Type B pancreatic cell (in vitro differentiated cells): Measurements from ENCODE around the gene MICALL2. TPM values are rescaled to one million over a fixed set of nuclear protein-coding genes. Genes with fewer than 3 reads are reported as not detected.

Source experiments
- DNase-seq: peaks from one replicate; pipeline ENCODE4 v3.0.0; 2021; ENCODE audit warnings: mixed read lengths; ENCODE audit not compliant: unreplicated experiment; ENCODE audit errors: extremely low spot score
- H3K27ac Mint-ChIP-seq: 2 replicates; pipeline ENCODE4 v1.8.0; 2021; ENCODE audit warnings: mild to moderate bottlenecking, mixed read lengths
- H3K27me3 Mint-ChIP-seq: 2 replicates; pipeline ENCODE4 v1.8.0; 2021; ENCODE audit warnings: mixed read lengths
- H3K36me3 Mint-ChIP-seq: 2 replicates; pipeline ENCODE4 v1.8.0; 2021; ENCODE audit warnings: mixed read lengths
- H3K4me1 Mint-ChIP-seq: one replicate; pipeline ENCODE4 v1.8.0; 2021; ENCODE audit warnings: mixed read lengths; ENCODE audit not compliant: unreplicated experiment
- H3K4me3 Mint-ChIP-seq: 2 replicates; pipeline ENCODE4 v1.8.0; 2021; ENCODE audit warnings: mild to moderate bottlenecking, mixed read lengths
- H3K9me3 Mint-ChIP-seq: 2 replicates; pipeline ENCODE4 v1.8.0; 2021; ENCODE audit warnings: mixed read lengths
- total RNA-seq: library from RNA; stranded (reverse); gene quantifications from 2 replicates; pipeline ENCODE4 v1.2.1, GENCODE V29; 2021; ENCODE audit warnings: low replicate concordance
- TF ChIP-seq, protein P1 (sequence below): fragments of 200-600 bp; sonication (generic); conservative IDR thresholded peaks from 2 replicates; pipeline ENCODE4 v1.5.0; 2021; ENCODE audit warnings: antibody characterized with exemption, mild to moderate bottlenecking

MICALL2 gene
- total RNA-seq, 1 donor from 2014 or later, result 12.3 TPM

DNA sequence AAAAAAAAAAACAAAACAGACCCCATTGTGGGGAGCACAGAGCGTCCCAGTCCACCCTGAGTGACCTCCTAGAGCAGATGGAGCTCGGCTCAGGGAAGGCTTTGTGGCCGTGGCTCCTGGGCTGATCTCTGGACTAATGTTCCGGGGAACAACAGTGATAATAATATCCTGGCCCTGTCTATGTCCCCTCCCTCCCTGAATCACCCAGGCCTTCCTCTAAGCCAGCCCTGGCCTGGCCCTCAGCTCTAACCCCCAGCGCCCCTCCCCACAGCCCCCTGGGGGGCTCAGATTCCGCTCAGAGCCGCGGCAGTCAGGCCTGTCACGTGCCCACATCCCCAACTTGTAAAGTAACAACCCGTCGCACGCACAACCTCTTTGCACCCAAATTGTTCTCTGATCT is 48.3 kb downstream of the MICALL2 start:
- no peak overlapping the region for H3K27ac Mint-ChIP-seq
- TF ChIP-seq, protein P1, sequence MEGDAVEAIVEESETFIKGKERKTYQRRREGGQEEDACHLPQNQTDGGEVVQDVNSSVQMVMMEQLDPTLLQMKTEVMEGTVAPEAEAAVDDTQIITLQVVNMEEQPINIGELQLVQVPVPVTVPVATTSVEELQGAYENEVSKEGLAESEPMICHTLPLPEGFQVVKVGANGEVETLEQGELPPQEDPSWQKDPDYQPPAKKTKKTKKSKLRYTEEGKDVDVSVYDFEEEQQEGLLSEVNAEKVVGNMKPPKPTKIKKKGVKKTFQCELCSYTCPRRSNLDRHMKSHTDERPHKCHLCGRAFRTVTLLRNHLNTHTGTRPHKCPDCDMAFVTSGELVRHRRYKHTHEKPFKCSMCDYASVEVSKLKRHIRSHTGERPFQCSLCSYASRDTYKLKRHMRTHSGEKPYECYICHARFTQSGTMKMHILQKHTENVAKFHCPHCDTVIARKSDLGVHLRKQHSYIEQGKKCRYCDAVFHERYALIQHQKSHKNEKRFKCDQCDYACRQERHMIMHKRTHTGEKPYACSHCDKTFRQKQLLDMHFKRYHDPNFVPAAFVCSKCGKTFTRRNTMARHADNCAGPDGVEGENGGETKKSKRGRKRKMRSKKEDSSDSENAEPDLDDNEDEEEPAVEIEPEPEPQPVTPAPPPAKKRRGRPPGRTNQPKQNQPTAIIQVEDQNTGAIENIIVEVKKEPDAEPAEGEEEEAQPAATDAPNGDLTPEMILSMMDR, result no peak
- H3K4me1 Mint-ChIP-seq, result no peaks in the 10 kb centered on the region
- H3K4me3 Mint-ChIP-seq, result no peak overlapping the region
- peaks cover 32% of the 10 kb centered on the region for H3K27me3 Mint-ChIP-seq
- H3K9me3 Mint-ChIP-seq, result no peaks in the 10 kb centered on the region
- H3K36me3 Mint-ChIP-seq, result no peaks in the 10 kb centered on the region
- peak; percentile 66 for DNase-seq

DNA sequence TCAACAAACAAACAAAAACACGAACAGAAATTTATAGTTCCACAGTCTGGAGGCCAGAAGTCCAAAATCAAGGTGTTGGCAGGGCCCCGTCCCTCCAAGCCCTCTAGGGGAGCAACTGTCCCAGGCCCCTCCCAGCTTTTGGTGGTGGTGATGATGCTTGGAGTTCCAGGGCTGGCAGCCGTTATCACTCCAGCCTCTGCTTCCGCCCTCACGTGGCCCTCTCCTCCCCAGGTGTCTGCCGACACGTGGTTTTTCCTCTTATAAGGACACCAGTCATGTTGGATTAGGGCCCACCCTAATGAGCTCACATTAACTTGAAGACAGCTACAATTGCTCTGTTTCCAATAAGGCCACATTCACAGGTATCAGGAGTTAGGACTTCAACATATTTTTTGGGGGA is 49.7 kb downstream of the MICALL2 start:
- H3K4me3 Mint-ChIP-seq, result no peak overlapping the region
- H3K4me1 Mint-ChIP-seq, result no peaks in the 10 kb centered on the region
- DNase-seq, result no peak
- H3K9me3 Mint-ChIP-seq, result no peaks in the 10 kb centered on the region
- H3K27me3 Mint-ChIP-seq, result peaks cover 40% of the 10 kb centered on the region
- H3K27ac Mint-ChIP-seq, result no peak overlapping the region
- H3K36me3 Mint-ChIP-seq, result no peaks in the 10 kb centered on the region
- TF ChIP-seq, protein P1, result no peak

DNA sequence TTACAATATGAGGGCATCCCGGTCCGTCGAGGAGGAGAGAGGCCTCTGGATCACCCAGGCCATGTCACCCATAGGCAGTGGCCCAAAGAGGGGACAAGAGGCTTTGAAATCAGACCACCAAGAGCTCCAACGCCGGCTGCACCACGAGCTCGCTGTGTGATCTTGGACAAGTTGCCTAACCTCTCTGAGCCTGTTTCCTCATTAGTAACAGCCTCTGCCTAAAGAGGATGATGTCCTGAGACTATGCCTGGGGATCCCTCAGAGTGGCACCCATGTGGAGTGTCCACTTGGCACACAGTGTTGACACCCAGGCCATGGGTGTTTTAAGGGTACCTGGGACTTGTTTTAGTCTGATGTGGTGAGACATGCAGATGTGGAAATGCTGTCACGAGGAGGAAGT is 50.8 kb downstream of the MICALL2 start:
- peaks cover 8% of the 10 kb centered on the region for H3K4me1 Mint-ChIP-seq
- H3K9me3 Mint-ChIP-seq, result no peaks in the 10 kb centered on the region
- TF ChIP-seq, protein P1, result no peak
- no peak overlapping the region for H3K27ac Mint-ChIP-seq
- no peak for DNase-seq
- H3K27me3 Mint-ChIP-seq, result peaks cover 51% of the 10 kb centered on the region
- H3K4me3 Mint-ChIP-seq, result no peak overlapping the region
- no peaks in the 10 kb centered on the region for H3K36me3 Mint-ChIP-seq

DNA sequence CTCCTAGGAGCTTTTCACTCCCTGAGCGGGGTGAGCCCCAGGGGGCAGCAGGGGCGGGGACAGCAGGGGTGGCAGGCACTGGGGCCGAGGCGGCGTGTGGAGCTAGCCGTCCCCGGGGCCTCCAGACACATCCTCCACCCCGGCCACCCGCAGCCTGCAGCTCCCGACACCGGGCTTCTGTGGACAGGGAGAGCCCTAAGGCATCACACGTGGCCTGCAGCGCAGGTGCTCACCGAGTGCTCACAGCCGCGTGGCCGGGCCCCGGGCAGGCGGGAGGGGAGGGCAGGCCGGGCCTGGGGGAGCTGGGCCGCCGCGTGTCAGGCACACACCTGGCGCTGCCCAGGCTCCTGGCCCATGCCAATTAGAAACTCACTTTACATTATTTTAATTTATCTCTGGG is 51.4 kb downstream of the MICALL2 start:
- Mint-ChIP-seq H3K9me3 (no peaks in the 10 kb centered on the region), H3K27me3 (peaks cover 51% of the 10 kb centered on the region)

DNA sequence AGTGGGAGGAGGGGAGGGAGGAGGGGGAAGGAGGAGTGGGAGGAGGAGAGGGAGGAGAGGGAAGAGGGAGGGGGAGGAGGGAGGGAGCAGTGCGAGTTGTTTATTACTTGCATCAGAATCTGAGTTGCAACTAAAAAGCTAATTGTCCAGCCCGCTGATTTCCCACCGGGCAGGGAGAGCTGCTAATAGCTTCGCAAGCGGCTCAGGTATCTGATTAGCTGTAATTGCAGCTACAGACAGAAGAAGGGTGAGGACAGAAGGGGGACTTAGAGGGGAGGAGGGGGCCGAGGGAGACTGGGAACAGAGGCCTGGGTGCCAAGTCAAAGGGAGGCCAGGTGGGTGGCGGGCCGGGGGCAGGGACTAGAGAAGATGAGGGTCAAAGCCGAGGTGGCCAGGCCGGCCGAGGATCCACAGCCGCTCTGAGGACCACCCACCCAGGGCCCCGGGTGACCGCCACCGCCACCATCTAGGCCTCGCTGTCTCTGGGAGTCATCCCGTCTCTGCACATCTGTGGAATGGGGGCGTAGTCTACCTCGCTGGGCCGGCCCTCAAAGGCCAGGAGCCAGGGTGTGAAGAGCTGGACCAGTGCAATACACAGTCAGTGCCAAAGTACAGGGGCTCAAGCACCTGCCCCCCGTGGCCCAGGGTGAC is 54.2 kb downstream of the MICALL2 start:
- peaks cover 73% of the 10 kb centered on the region for H3K27me3 Mint-ChIP-seq
- TF ChIP-seq, protein P1, result no peak
- no peak overlapping the region for H3K4me3 Mint-ChIP-seq
- H3K36me3 Mint-ChIP-seq, result no peaks in the 10 kb centered on the region
- no peaks in the 10 kb centered on the region for H3K9me3 Mint-ChIP-seq
- peaks cover 8% of the 10 kb centered on the region for H3K4me1 Mint-ChIP-seq
- no peak for DNase-seq
- no peak overlapping the region for H3K27ac Mint-ChIP-seq

More for the DNA sequence above, 51.4 kb downstream of the MICALL2 start:
- H3K4me1 Mint-ChIP-seq, result peaks cover 8% of the 10 kb centered on the region
- no peak overlapping the region for H3K4me3 Mint-ChIP-seq
- TF ChIP-seq, protein P1, result no peak
- no peak overlapping the region for H3K27ac Mint-ChIP-seq
- DNase-seq, result no peak
- no peaks in the 10 kb centered on the region for H3K36me3 Mint-ChIP-seq
